Thyroid gland (tissue), 4 donors: ENCODE data around the gene MAGEB5. TPM values are rescaled to one million over a fixed set of nuclear protein-coding genes. Genes with fewer than 3 reads are reported as not detected.

Experiments
- DNase-seq, 2 donors: peaks; one replicate each; pipeline ENCODE4 v3.0.0-alpha.2; 2019
- H3K27ac ChIP-seq, 3 donors: fragments of 200-600 bp; sonication (generic); 1 replicate in 2 of 3; 2 replicates in 1 of 3; pipeline ENCODE4 v1.5.1; 2016 to 2019; ENCODE audit warnings: mild to moderate bottlenecking in 1 of 3, moderate library complexity in 1 of 3
- H3K27me3 ChIP-seq: fragments of 200-600 bp; sonication (generic); one replicate; pipeline ENCODE4 v1.5.1; 2019
- H3K36me3 ChIP-seq, 2 donors: fragments of 200-600 bp; sonication (generic); one replicate each; pipeline ENCODE4 v1.5.1; 2016 to 2019
- H3K4me1 ChIP-seq, 2 donors: fragments of 200-600 bp; sonication (generic); one replicate each; pipeline ENCODE4 v1.5.1; 2017 to 2019
- H3K4me3 ChIP-seq, 3 donors: fragments of 200-600 bp; sonication (generic); replicated peaks in 1 of 3; 1 replicate in 2 of 3; 2 replicates in 1 of 3; pipeline ENCODE4 v1.5.1; 2016; ENCODE audit warnings: mild to moderate bottlenecking in 1 of 3
- H3K9me3 ChIP-seq: fragments of 200-600 bp; sonication (generic); one replicate; pipeline ENCODE4 v1.5.1; 2017
- POLR2A ChIP-seq, 2 donors: fragments of 450-650 bp; IDR thresholded peaks; one replicate each; pipeline ENCODE4 v1.6.1; 2017; ENCODE audit warnings: antibody characterized with exemption in 2 of 2, mild to moderate bottlenecking in 2 of 2, moderate library complexity in 1 of 2
- WGBS, 2 donors: methylation state at CpG; one replicate each; pipeline ENCODE4 v1.1.5; 2017; 5-methylcytosine and 5-hydroxymethylcytosine counted together
- intact Hi-C: fragments of 100-400 bp; cut with DNase I; formaldehyde crosslinking; loops from one replicate; pipeline ENCODE4 v1.15.1; 2023
- total RNA-seq, 4 donors: library from RNA; depleted of rRNA; stranded (reverse); fragments of >200 nt; gene quantifications; one replicate each; pipeline ENCODE4 v1.2.3, GENCODE V29; 2016
- TF ChIP-seq, protein P1 (sequence below), 6 experiments: fragments of 200-600 bp in 3 of 6; fragments of 450-650 bp in 3 of 6; sonication (generic) in 3 of 6; IDR thresholded peaks; one replicate each; pipeline ENCODE4 v1.5.1; 2016 to 2019; ENCODE audit warnings: antibody characterized with exemption in 6 of 6, mild to moderate bottlenecking in 2 of 6, inconsistent platforms in 1 of 6, moderate library complexity in 1 of 6

The MAGEB5 gene
- total RNA-seq, 4 donors from 2014 or later = not detected

DNA sequence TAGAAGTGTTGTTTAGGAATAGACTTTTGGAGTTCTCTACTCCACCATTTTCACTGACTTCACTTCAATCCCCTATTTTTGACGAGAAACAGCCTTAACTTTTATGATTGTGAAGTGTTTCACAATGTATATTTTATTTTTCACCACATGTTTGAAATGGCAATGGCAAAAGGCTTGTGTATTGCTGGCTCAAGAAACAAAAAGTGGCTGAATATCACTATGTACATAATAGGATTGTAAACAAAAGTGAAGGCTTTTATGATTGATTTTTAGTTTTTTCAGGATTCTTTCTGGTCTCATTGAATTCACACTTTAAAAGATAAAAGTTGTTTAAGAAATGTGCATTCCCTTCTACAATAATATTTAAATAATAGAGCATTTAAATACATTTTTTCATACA is 18.2 kb downstream of the MAGEB5 start:
- H3K27ac ChIP-seq = no peak overlapping the region
- H3K9me3 ChIP-seq = no peaks in the 10 kb centered on the region
- no peaks in the 10 kb centered on the region for H3K27me3 ChIP-seq
- no peaks in the 10 kb centered on the region for H3K4me1 ChIP-seq
- DNase-seq = no peak
- H3K36me3 ChIP-seq = no peaks in the 10 kb centered on the region
- intact Hi-C loops = no loop called here
- 70 to 88% methylated on average over 1 of the region's 1 CpG for WGBS, 2 donors
- TF ChIP-seq, protein P1, sequence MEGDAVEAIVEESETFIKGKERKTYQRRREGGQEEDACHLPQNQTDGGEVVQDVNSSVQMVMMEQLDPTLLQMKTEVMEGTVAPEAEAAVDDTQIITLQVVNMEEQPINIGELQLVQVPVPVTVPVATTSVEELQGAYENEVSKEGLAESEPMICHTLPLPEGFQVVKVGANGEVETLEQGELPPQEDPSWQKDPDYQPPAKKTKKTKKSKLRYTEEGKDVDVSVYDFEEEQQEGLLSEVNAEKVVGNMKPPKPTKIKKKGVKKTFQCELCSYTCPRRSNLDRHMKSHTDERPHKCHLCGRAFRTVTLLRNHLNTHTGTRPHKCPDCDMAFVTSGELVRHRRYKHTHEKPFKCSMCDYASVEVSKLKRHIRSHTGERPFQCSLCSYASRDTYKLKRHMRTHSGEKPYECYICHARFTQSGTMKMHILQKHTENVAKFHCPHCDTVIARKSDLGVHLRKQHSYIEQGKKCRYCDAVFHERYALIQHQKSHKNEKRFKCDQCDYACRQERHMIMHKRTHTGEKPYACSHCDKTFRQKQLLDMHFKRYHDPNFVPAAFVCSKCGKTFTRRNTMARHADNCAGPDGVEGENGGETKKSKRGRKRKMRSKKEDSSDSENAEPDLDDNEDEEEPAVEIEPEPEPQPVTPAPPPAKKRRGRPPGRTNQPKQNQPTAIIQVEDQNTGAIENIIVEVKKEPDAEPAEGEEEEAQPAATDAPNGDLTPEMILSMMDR (IDR thresholded peaks at IDR 0.05) = no peak
- TF ChIP-seq POLR2A (IDR thresholded peaks at IDR 0.05) = no peak
- no peak overlapping the region for H3K4me3 ChIP-seq

- H3K36me3 ChIP-seq = no peaks in the 10 kb centered on the region
- H3K27me3 ChIP-seq = no peaks in the 10 kb centered on the region
- whole genome bisulfite sequencing, 2 donors = 80 to 84% methylated on average over 3 of the region's 3 CpGs
- no peak overlapping the region for H3K27ac ChIP-seq
- intact Hi-C loops = no loop called here
- no peak for DNase-seq
- H3K4me3 ChIP-seq = no peak overlapping the region
- no peaks in the 10 kb centered on the region for H3K4me1 ChIP-seq
- TF ChIP-seq POLR2A (IDR thresholded peaks at IDR 0.05) = no peak
- TF ChIP-seq, protein P1 (IDR thresholded peaks at IDR 0.05) = no peak
- H3K9me3 ChIP-seq = no peaks in the 10 kb centered on the region
These were observed 37.6 kb downstream of the MAGEB5 start for GRCh38 chrX:26253526-26253925.

DNA sequence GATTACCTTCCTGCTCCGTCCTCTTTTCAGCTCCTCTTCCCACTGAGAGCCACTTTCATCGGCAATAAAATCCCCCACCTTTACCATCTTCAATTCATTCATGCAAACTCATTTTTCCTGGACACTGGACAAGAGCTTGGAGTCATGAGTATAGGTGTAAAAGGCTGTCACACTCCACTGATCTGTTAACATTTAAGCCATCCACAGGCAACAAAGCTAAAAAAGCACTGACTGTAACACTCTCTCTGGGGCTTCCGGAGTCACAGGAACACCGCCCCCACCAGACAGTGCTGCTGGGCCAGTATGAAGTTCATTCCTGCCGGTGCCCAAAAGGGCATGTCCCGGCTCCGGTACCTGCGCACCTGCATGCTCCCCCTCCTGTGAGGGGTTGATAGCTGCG is 38.5 kb downstream of the MAGEB5 start:
- no peaks in the 10 kb centered on the region for H3K27me3 ChIP-seq
- intact Hi-C loops = no loop called here
- no peak overlapping the region for H3K4me3 ChIP-seq
- no peak overlapping the region for H3K27ac ChIP-seq
- no peaks in the 10 kb centered on the region for H3K36me3 ChIP-seq
- DNase-seq = no peak
- WGBS, 2 donors = 52 to 59% methylated on average over 4 to 9 of the region's 9 CpGs
- no peaks in the 10 kb centered on the region for H3K9me3 ChIP-seq
- no peak for TF ChIP-seq POLR2A (IDR thresholded peaks at IDR 0.05)
- TF ChIP-seq, protein P1 (IDR thresholded peaks at IDR 0.05) = no peak
- H3K4me1 ChIP-seq = no peaks in the 10 kb centered on the region

GRCh38 chrX:26262121-26262523 is 46.2 kb downstream of the MAGEB5 start:
- H3K4me3 ChIP-seq = no peak overlapping the region
- WGBS, 2 donors = 41 to 44% methylated on average over 5 of the region's 5 CpGs
- no peak for TF ChIP-seq POLR2A (IDR thresholded peaks at IDR 0.05)
- TF ChIP-seq, protein P1 (IDR thresholded peaks at IDR 0.05) = no peak
- H3K4me1 ChIP-seq = no peaks in the 10 kb centered on the region
- H3K27ac ChIP-seq = no peak overlapping the region
- intact Hi-C loops = no loop called here
- H3K9me3 ChIP-seq = no peaks in the 10 kb centered on the region
- no peaks in the 10 kb centered on the region for H3K36me3 ChIP-seq
- no peaks in the 10 kb centered on the region for H3K27me3 ChIP-seq
- DNase-seq = no peak

Other genes starting within 250 kb of the MAGEB5 start
- gene MAGEB18, start 77.8 kb upstream of the MAGEB5 start, total RNA-seq = not detected
- gene MAGEB6B, start 55.6 kb upstream of the MAGEB5 start, total RNA-seq = not detected
- gene MAGEB6, start 23.7 kb upstream of the MAGEB5 start, total RNA-seq = not detected